GM04504 (cell line): ENCODE results near the gene CAPRIN1.

Experiments used
- DNase-seq: peaks from one replicate; pipeline ENCODE4 v3.0.0-alpha.2; 2012; ENCODE audit warnings: low read depth

CAPRIN1 gene

GRCh38 chr11:34143048-34143447 lies 91.5 kb downstream of the CAPRIN1 start:
- DNase-seq, result no peak

DNA sequence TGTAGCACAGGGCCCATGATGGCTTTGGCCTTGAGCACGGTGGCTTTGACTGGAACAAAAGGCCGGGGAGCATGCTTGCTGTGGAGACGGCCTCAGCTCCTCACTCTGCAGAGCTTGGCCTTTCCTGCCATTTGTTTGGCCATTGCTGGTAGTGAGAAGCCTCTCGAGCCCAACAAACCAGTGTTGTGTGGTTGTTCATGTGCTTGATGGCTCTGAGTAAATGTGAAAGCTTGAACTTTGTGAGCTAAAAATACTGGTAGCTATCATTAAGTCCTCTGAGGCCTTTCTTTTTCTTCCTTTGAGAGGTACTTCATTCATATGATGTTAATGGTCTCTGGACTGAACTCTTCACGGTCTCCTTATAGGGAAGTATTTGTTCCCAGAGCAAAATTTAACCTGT lies 93.5 kb downstream of the CAPRIN1 start:
- DNase-seq, result no peak

DNA sequence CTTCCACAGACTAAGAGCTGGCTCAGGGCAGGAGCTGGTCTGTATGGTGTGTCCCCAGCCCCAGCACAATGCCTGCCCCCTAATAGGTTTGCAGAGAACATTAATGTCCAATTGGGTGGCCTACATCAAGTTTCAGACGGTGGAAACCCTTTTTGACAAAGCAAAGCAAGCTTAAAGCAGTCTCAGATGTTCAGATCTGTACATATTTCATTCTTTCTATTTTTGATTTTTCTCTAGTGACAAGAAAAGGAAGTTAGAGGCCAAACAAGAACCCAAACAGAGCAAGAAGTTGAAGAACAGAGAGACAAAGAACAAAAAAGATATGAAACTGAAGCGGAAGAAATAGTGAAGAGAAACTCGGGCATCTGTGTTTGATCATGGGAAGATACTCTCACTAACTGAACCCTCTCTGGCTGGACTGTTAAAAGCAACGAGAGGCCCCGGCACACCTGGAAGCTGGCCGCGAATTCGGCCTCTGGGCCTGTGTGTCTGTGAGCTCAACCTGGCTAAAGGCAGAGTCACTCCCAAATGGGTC lies 94.4 kb downstream of the CAPRIN1 start:
- DNase-seq, result no peak

DNA sequence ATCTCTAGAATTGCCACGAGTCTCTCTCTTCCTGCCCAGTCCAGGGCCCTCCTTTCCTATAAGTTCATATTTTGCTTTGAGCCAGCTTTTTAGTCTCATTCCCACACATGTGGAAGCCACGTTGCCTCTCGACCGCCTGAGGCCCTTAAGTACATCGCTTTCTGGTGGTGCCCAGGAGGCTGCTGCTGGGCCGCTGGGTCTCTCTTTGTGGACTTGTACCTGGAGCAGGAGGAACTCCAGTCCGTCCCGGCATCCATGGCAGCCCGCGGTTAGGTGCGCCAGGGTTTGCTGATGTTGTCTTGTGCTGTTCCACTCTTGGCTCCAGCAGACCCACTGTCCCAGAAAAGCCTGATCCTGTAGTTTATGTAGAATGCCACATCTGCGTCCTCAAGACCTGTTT lies 94.9 kb downstream of the CAPRIN1 start:
- DNase-seq, result no peak

- no peak for DNase-seq
Observed at GRCh38 chr11:34146866-34147265, 95.3 kb downstream of the CAPRIN1 start.

DNA sequence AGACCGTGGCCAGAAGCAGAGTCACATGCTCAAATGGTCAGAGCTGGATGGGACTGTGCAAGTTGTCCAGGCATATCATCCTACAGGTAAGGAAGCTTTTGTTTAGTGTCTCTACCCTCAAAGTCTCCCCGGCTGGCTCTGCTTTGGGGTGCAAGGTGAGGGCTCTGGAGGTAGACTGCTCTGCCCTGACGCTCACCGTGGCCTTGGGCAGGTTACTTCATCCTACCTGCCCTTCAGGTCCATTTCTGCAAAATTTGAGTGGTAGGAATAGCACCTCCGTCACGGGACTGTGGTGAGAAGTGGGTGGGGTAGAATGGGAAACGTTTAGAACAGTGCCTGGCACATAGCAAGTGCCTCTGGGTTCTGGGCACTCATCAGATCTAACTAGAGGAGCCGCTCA lies 96.0 kb downstream of the CAPRIN1 start:
- DNase-seq, result no peak

DNA sequence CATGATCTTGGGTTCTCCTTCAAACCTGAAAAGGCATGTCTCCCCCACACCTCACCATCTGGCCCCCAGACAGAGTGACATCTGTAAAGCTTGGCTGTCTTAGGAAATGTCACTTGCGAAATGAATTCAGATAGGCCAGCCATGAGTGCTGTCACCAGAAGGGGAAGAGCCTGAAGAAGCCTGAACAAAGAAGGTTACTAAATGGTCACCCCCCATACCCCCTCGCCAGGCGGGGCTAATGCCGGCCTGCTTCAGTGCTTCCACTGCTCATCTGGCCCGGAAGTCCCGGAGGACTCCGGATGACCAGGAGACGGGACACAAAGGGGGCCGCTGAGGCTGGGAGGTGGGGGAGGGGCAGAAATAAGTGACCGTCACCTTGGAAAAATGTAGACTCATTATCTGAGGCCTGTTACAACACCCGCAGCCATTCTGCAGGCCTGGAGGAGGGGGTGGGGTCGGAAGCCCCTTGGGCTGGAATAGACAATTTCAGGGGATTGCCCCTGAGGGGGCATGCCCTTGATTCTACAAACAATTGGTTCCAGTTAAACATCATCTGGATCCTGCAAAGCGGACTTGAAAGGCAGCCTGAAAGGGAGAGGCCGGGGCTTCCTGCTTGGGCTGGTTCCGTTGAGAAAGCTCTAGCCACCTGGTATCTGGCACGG lies 97.1 kb downstream of the CAPRIN1 start:
- no peak for DNase-seq

DNA sequence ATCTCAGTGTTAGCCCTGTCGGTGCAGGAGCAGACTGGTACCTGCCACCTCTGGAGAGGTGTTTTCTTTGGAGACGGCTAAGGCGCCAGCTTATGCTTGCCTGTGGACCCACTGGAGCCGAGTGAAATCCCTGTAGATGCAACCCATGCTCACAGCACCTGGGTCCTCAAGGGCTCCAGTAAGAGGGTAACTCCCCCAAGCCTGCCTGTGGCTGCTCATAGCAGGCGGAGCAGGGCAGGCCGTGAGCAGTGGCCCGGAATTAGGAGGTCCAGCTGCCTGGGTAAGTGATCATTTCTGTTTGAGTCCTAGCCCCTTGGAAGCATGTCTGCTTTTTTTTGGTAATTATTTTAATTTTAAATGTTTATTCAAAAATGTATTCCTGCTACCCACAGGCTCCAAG lies 97.7 kb downstream of the CAPRIN1 start:
- DNase-seq, result no peak

DNA sequence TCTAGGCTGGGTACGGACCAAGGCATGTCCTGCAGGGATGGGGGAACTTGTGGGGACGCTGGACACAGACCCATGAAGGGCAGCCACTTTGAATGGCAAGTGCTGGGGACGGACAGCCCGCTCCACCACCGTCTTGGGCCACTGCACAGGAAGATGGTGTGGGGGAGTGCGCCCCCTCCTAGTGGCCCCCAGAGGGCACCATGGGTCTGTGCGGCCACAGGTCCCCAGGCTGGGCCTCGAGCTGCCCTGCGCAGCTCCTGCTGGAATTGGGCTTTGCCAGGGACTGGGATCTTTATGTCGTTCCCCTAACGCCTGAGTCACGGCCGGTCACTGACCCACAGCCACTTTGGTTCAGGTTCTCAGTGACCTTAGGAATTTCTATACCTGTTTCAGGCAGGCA lies 98.3 kb downstream of the CAPRIN1 start:
- DNase-seq, result no peak

- DNase-seq, result peak; percentile 16
Observed at GRCh38 chr11:34150494-34151151, 99.1 kb downstream of the CAPRIN1 start.
